GM21447 (cell line): ENCODE measurements around the gene ADGRB2.
"Not testable (repeated sequence)": the region's sequence is repeated elsewhere in the genome, so short reads cannot be mapped to it uniquely, and the experiment has no call there.

Source experiments
- ATAC-seq: cut with Tn5 transposase; IDR thresholded peaks from one replicate; pipeline ENCODE4 v1.9.1; 2021; ENCODE audit not compliant: unreplicated experiment

ADGRB2 gene

DNA sequence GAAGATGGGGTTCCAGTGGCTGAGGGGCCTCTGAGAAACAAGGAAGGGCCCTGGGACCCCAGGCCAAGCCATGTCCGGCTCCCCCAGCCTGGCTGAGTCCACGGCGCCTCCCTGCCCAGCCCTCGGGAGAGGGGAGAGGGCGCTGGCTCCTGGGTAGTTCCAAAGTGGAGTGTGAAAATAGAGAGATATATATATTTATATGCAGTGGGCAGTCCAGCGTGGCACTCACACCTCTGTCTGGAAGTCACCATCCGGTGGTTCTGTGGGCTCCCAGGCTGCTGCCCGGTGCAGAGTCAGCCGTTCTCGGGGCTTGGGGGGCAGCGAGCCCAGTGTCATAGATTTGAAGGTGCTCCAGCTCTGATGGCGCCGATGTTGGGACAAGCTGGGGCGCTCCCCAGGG is 36.9 kb downstream of the ADGRB2 start:
- ATAC-seq: no peak

DNA sequence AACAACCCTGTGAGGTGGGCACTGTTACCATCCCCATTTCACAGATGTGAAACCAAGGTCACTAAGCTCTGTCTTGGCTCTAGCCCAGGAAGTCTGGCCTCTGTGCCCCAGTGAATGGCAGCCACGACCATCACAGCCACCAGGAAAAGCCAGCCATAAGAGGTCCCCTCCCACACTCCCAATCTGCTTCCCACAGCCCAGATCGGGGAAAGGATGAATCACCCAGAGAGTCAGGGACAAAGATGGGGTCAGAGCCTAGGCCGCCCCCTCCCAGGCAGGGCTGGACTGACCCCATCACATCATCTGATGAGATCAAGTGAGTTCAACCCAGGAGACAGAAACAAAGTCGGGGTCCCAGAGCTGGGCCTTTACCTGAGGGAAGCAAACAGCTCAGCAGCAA is 37.4 kb downstream of the ADGRB2 start:
- ATAC-seq: no peak

DNA sequence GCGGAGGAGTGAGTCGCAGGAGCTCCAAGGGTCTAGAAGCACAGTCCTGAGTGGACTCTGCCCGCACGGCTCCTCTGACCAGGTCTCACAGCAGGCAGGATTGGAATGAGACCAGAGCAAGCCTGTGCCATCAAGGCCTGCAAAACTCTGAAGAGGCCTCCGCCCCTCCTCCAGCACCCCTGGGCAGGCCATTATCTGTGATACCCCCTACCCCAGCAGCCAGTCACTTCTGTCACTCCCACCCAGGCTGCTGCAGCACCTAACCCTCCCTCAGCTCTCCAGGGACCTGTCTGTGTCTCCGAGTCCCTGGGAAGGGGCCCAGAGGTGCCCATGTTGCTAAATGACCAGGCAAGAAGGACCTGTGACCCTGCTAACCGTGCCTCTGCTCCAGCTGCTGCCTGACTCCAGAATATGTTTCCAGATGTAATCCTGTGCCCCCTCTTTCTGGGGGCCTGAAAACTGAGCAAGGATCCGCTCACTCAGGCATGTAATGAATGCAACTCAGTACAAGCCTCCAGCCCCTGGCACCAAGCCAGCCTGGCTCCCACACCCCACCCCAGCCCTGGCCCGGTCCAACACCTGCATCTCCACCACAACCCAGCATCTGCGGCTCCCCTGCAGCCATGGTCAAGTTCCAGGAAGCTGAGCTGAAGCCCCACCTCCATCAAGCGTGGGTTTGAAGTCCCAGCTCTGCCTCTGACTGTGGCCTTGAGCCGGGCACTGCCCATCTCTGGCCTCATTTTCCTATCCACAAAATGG is 38.2 kb downstream of the ADGRB2 start:
- ATAC-seq: no peak

DNA sequence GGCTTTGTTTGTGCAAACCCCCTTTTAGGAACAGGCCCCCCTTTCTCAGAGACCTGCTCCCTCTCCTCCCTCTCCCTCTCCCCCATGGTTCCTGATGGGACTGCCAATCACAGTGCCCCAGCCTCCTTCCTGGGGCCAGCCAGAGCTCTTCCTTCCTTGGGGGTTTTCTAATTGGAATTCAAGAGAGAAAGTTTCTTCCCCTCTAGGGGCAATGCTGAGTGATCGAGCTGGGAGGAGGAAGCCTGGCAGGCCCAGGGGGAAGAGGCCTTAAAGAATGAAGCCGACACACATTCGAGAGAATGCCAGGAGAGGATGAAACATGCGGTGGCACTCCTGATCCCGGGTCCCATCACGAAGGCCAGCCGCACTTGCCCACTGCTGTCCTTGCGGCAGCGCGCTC is 39.0 kb downstream of the ADGRB2 start:
- ATAC-seq: no peak

DNA sequence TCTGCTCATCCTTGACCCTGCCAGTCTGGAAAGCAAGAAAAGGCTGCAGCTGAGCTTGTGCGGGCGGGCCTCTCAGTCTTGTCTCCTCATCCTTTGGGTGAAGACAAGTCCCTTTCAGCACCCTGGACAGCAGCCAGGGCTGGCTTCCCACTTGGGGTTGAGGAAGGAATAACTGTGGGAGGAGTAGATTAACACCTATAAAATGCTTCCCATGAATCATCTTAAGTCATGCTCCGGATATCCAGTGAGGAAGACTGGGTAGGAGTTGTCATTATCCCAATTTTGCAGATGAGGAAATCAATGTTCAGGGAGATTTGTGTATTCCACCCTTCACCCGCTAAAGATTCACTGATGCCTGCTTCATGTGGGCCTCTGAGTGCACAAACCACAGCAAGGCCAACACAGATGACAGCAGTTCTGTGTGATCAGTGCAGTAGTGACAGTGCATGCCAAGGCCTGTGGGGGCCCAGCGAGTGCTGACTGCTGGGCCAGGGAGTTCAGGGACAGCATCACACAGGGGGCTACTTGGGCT is 40.2 kb downstream of the ADGRB2 start:
- ATAC-seq: no peak

DNA sequence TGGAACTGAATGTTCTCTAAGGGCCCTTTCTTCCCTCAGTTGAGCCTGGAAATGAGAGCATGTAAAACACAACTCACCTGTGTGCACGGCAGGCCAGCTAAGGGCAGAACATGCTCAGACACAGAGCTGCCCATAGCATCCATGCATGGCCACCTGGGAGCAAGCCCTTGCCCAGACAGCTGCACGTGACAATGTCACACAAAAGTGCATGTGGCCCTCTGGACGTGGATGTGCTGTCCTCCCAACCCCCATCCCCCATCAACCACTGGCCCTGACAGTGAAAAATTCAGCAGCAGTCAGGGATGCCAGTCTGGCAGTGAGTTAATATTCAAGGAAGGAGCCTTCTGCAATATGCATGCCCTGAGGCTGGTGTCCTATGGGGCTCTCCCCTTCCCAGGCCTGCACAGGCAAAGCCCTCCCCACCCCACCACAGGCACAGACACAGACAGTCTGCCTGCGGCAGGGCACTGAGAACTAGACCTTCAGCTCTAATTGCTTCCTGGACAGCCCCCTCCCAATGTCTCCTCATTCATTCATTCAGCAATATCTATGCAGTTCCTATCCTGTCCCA is 45.7 kb downstream of the ADGRB2 start:
- ATAC-seq: no peak

DNA sequence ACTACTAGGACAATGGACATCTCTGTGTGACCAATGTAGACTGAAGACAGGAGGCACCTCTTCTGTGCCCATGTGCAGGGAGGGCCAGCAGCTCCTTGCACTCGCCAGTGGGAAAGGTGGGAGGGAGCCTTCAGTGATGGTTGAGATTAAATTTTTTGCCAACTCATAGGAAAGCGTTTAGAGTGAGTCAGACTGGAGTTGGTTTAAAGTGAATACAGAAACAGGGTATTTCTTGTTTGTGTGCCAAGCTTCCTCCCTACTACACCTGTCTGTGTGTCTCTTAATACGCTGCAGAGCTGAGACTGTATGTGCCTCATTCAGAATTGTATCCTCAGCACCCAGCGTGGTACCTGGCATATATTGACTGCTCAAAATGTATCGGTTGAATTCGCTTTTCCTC is 46.8 kb downstream of the ADGRB2 start:
- ATAC-seq: no peak

DNA sequence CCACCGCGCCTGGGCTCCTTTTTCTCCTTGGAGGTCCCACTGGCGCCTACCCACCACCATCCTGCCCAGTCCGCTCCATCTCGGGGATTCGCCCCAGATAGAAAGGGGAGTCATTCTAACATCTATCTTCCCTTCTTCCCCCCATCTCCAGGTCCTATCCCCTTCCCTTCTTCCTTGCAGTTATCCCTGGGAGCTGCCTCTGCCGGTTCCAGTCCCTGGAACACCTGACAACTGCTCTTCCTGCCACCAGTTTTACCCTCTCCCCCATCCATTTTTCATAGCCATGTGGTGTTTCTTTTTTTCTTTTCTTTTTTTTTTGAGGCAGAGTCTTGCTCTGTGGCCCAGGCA is 48.3 kb downstream of the ADGRB2 start:
- ATAC-seq: no peak

DNA sequence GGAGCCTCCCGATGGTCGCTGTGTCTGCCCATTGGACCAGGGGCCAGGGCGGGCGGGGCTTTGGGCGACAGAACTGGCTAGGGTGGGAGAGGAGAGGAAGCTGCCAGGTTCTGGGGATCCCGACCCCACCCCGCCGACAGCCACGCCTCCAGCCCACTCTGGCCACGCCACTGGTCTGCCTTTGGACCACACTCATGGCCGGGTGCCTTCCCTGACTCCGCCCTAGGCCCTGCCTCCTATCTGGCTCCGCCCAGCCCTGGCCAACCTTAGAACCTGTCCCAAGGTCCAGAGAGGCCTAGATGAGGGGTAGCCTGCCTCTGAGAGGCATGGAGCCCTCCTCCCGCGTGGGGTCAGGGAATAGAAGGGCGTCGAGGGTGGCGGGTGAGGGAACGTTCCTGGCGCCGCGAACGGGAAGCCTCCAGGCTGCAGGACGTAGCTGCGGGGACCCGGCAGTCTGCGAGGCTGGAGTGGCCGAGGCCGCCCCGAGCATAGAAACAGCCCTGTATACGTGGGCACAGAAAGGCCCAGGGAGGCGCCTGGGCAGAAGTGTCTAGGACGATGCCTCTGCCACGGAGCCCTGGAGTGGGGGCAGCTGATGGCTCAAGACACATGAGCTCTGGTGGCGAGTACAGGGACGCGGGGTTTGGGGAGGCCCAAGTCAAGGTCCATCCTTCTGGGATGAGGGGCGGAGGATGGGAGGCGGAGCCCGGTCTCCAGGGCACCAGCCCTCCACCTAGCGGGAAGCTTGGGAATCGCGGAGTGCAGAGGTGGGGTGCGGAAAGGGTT is 48.9 kb downstream of the ADGRB2 start:
- ATAC-seq: no peak

DNA sequence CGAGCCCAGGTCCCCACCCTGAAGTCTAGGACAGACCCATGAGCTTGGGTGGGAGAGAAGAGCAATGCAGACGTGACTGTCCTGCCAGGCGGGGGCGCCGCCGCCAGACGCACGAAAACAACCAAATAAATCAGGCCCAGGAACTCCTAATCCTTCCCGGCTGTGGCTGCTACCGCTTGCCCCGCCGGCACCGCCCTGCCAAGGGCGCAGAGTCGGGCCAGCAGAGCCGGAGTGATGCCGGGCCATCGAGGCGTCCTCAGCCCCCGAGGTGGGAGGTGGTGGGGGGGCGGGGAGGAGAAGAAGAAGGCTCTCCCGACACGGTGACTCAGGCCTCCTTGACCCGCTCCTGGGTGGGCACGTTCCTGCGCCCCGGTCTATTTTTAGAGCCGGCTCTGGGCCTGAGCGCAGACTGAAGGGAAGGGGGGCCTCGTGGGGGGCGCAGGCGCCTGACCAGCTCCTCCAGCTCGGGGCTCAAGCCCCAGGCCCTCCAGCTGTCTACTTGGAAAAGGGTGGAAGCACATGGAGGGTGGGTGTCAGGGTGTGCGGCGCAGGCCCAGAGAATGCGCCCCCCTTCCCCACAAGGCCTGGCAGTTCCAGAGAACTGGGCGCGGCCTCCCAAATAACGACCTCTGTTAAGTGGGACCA is 49.6 kb downstream of the ADGRB2 start:
- ATAC-seq: no peak

DNA sequence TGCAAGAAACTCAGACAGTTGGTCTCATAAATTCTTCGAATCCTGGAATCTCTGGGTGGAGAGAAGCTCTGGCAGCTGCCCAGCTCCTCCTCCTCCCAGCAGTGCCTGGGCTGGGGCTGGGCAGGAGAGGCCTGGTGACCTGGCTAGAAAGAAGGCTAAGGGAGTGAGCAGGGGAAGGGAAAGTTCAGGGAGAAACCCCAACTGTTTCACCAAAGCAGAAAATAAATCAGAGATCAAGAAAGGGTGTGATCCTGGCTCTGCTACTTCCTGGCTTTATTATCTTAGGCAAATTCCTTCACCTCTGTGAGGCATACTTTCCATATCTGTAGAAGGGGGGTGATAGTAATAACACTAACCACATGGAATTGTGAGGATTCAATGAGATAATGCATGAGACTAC is 51.5 kb downstream of the ADGRB2 start:
- ATAC-seq: no peak

DNA sequence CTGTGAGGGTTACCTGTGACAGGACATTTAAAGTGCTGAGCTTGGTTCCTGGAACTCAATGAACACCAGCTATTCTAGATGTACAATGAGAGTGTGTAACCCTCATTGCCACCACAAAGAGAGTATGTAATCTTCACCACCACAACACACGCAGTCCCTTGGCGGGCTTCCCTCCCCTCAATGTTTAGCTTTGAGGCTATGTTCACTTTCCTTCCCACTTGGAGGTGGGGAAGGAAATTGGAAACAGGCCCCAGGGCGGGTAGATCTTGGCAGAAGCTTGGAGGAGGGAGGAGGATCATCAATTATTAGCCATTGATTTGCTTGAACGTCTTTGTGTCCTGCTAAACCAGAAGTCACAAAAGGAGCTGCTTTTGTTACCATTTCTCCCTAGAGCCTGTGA is 52.1 kb downstream of the ADGRB2 start:
- ATAC-seq: no peak

DNA sequence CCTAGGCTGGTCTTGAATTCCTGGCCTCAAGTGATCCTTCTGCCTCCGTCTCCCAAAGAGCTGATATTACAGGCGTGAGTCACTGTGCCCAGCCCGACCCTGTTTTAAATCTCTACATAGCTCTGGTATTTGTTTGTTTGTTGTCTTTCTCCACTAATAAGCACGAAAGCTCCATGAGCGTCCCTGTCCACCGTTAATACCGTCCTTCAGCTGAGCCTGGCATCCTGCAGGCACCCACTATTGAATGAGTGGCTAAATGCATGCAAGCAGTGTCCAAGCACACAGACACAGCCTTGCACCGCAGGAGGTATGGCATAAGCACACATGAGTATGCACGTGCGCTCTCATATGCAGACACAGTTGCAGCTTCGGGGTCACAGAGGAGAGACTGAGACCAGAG is 55.8 kb downstream of the ADGRB2 start:
- ATAC-seq: no peak

DNA sequence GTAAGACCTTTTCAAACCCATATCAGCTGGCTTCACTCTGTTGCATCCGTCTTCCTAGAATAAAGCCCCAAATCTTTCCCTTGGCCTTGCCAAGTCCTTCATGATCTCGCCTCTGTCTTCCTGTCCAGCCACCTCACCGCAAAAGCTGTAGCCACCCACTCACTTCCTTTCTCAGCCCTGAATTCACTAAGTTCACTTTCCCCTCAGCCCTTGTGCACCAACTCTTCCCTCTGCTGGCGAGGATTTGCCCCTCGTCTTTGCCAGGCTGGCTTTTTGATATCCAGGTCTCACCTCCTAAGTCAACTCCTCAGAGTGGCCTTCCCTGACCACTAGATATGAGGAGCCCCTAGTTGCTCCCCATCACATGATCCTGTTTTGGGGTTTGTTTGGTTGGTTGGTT is 56.4 kb downstream of the ADGRB2 start:
- ATAC-seq: no peak

DNA sequence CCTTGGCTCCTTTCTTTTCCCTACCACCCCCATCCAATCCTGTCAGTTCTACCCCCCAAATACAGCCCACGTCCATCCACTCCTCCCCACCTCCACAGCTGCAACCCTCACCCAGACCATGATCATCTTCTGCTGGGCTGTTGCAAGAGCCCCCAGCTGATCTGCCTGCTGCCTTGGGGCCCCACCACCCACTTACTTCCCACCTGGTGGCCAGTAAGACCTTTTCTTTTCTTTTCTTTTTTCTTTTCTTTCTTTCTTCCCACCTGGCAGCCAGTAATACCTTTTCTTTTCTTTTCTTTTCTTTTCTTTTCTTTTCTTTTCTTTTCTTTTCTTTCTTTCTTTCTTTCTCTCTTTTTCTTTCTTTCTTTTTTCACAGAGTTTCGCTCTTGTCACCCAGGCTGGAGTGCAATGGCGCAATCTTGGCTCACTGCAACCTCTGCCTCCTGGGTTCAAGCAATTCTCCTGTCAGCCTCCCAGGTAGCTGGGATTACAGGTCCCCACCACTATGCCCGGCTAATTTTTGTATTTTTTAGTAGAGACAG is 57.0 kb downstream of the ADGRB2 start:
- not testable (repeated sequence) for ATAC-seq

DNA sequence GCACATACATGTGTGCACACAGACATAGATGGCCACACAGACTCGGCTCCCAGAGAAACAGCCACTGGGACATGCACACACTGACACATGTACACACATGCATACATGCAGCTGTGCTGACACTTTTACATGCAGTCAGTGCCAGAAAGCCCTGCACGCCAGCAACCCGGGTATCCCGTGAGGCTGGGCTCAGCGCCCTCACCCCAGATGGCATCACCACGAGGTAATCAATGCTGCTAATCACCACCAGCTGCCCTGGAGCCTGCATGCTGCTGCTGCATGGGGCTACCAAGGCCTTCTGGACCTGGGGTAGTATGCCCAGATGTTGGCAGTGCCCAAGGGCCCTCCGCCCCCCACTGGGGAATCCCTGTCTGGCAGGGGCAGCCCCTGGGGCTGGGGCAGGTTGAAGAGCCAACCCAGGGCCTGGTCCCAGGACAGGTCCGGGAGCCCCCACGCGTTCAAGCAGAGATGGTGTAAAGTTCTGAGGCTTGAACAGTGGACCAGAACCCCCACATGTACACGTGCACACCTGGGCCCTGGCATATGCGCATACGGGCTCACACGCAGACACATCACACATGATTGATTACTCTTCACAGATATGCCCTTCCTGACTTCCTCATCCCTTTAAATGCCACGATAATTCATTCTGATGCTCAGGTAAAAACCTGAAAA is 57.6 kb downstream of the ADGRB2 start:
- ATAC-seq: no peak

DNA sequence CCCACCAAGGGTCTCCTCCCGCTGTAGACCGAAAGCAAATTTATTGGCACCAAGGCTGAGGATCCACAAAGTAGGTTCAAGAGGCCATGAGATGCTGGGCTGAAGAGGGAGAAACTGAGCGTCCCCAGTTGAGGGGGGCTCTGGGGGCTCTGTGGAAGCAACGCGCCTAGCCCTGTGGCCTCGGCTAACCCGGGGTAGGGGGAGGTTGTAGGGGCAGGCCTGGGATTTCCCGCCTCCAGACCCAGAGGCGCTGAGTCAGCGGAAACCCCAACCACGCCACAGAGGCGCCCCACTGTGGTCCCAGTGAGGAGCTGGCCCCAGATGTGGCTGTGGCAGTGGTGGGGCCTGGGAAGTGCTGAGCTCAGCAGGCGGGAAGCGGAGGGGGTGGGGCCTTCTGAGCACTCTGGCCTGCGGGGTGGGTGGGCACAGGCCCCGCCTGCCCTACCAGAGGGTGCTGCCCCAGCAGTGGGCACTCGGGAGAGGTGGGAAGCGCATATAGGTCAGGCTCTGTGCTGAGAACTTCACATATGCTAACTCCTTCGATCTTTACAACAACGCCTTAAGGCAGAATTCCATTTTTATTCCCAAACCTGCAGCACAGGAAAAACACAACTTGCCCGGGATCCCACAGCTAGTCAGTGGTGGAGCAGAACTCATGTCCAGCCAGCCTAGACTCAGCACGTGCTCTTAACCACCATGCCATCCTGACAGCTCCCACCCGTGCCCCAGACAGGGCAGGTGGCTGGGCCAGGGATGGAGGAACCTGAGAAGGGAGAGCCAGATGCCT is 58.9 kb downstream of the ADGRB2 start:
- ATAC-seq: no peak

DNA sequence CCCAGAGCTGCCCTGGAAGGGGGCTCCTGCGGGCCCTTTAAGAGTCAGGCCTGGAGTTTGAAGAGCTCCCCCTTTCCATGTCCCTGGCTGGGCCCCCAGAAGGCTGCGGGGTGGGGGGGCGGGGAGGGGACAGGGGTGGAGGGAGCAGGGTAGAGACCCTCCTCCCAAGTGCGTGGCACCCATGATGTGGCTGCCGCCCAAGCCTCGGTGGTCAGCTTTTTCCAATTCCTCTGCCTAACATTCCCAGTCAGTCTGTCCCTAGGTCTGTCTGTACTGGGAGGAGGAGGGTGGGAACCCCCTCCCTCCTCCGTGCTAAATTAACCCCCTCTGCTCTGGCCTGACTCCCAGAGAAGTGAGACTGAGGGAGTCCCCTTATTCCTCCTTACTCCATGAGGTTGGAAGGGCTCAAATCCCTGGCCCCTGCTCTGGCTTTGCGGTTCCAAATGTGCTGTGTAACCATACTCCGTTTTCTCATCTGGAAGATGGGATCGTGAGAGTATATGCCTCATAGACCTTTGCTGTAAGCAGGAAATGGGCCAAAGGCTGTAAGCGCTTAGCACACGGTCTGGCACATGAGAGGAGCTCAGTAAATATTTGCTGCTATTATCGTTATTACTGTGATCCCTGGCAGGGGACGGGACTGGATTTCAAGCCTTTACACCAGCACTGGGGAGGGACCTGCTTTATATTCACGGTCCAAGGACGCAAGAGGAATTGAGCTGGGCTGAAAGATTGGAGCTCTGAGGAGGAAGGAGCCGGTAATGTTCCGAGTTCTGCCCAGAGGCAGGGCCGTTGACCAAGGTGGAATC is 59.7 kb downstream of the ADGRB2 start:
- no peak for ATAC-seq
